HUDEP-2 (cell line): ENCODE results near the gene GALNT17.

Experiments used
- DNase-seq, 76 experiments: peaks; one replicate each; lab custom pipeline; 2025; ENCODE audit not compliant: unreplicated experiment in 76 of 76; lab: John Stamatoyannopoulos, UW

Gene GALNT17

DNA sequence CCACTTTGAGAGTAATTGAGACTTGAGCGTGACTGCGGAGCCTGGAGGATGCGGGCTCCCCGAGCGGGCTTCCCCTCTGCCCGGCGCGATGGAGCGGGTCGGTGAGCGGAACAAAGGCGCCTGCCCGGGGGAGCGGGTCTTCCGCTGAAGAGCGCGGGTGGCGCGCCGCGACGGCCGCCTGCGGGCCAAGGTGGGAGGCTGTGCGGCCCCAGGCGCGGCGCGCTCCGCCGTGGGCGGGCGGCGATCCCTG is at the start of gene GALNT17:
Gene GALNT17 (plus strand): TSS at position 18 of the 250 bp plus-strand sequence.
- DNase-seq = no peak

GRCh38 chr7:71095266-71095860 is 36.6 kb upstream of the GALNT17 start:
- DNase-seq = no peak

- no peak for DNase-seq
Measured at GRCh38 chr7:71096351-71096750, 35.6 kb upstream of the GALNT17 start.

DNA sequence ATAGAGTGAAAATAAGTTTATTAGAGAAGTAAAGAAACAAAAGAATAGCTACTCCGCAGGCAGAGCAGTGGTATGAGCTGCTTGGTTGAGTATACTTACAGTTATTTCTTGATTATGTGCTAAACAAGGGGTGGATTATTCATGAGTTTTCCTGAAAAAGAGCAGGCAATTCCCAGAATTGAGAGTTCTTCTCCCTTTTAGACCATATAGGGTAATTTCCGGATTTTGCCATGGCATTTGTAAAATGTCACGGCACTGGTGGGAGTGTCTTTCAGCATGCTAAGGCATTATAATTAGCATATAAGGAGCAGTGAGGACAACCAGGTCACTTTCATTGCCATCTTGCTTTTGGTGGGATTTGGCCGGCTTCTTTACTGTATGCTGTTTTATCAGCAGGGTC is 25.7 kb upstream of the GALNT17 start:
- DNase-seq = no peak

GRCh38 chr7:71112436-71112835 is 19.5 kb upstream of the GALNT17 start:
- DNase-seq = no peak

DNA sequence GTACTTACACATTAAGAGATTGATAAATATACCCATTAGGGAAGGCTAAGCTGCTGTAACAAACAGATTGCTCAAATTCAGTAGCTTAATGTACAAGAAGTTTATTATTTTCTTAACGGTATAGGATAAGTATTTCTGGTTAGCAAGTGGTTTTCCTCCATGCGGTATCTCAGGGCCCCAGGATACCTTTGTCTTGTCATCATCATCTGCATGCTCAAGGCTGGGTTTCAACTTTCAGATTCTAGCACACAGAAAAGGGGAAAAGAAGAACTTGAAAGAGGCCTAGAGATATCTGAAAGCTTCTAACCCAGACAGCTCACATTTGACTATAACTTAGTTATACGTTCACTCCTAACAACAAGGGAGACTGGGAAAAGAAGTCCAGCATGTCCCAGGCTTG is 11.8 kb upstream of the GALNT17 start:
- DNase-seq = no peak

DNA sequence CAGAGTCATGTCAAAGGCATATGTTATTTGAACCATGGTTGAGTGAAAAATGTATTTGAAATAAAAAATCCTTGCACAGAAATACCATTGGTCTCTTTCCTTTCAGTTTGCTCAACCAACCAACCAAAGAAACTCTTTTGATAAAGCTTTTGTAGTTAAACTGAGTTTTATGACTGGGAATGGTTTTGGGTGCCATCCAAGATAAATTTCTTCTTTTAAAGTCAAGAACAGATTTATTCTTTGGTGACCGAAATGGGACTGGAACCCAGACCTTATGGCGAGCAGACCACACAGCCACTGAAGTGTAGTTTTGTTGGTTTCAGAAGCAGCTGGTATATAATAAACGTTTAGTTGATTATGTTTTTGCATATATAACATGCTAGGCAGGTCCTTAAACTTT is 2.8 kb upstream of the GALNT17 start:
- no peak for DNase-seq

DNA sequence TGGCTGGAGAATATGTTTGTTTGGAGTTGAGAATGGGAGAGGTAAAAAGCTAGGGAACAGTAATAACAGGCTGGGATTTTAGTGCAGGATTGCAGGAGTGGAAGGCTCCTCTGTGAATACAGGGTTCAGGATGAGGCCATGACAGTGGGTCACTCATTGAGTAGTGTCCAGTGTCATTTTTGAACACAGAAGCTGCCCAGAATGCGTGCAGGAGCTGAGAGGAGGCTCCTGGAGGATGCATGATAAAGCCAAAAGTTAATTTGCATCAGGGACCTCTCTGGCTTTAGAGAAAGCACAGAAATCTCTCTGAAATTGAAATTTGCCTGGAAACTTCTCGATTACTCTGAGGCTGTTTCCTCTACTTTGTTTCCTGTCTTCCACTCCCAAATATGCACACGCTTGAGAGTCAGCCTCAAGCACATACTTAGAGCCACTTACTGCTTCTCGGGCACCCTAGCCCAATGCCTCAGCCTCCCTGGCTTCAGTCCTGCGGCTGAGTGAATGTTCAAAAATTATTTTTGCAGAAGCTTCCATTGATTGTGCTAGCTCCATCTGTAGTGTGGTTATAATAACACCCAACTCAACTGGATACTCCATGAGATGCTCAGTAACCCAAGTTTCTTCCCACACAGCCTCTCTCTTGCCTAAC is 1.8 kb upstream of the GALNT17 start:
- no peak for DNase-seq

- no peak for DNase-seq
Measured at GRCh38 chr7:71131256-71132126, 453 bp upstream of the GALNT17 start.

DNA sequence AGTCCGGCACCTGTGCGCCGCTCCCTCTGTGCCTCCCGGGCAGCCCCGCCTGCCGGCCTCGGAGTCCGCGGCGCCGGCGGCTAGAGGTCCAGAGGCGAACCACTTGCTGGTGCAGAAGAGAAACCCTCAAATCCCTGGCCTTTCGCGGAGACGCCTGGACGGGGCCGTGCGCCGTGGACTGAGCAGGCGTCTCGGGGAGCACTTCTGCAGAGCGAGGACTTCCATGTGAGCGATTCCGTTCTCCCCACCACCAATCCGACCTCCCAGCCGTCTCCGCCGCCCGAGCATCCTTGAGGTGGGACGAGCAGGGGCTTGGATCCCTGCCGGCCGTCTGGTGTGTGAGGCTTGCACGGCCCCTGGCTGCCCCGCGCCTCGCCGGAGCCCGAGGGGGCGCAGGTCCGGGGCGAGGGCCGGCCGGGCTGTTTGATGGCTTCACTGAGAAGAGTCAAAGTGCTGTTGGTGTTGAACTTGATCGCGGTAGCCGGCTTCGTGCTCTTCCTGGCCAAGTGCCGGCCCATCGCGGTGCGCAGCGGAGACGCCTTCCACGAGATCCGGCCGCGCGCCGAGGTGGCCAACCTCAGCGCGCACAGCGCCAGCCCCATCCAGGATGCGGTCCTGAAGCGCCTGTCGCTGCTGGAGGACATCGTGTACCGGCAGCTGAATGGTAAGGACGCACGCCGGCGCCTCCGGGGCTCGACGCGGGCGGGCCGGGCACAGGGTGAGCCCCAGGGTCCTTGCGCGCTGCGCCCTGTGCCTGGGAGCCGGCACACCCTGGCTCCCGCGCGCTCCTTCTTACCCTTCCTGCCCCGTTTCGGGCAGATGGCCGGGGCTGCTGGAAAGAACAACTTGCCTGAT is 660 bp downstream of the GALNT17 start:
- no peak for DNase-seq

GRCh38 chr7:71133232-71133622 is 1.3 kb downstream of the GALNT17 start:
- no peak for DNase-seq

GRCh38 chr7:71133856-71134255 is 1.9 kb downstream of the GALNT17 start:
- DNase-seq = peak in 1 of 76 experiments; percentile 0

DNA sequence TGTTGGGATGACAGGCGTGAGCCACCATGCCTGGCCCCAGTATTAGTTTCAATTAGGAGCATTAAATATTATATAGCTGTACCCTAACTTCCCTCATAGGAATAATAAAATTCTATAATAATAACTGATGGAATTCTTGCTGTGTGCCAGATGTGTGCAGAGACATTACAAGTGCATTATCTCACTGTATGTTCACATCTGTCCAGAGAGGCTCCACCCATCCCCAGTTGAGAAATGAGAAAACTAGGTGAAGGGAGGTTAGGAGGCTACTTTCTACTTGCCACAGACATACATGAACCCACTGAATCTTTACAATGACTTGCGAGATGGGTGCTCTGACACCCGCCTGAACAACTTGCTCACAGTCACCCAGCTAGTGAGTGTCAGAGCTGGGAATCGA is 3.2 kb downstream of the GALNT17 start:
- no peak for DNase-seq

- no peak for DNase-seq
Measured at GRCh38 chr7:71135663-71136062, 3.7 kb downstream of the GALNT17 start.

DNA sequence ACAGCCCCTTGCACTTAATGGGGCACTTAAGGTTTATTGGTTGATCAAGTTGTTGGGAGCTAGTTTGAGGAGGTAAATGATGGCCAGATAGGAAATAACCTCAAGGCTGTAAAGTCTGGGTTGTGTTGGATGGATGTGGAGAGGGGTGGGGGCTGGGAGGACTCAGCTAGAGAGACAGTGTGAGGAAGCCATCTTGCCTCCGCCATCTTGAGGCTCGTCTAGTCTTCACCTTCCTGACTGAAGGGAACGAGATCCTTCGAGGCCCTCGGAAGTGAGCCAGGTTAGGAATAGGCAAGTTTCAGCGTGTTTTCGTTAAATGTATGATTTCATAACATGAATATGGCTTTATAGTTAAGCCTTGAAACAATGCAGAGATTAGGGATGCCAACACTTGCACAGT is 5.5 kb downstream of the GALNT17 start:
- DNase-seq = no peak

GRCh38 chr7:71140264-71140663 is 8.3 kb downstream of the GALNT17 start:
- DNase-seq = no peak

DNA sequence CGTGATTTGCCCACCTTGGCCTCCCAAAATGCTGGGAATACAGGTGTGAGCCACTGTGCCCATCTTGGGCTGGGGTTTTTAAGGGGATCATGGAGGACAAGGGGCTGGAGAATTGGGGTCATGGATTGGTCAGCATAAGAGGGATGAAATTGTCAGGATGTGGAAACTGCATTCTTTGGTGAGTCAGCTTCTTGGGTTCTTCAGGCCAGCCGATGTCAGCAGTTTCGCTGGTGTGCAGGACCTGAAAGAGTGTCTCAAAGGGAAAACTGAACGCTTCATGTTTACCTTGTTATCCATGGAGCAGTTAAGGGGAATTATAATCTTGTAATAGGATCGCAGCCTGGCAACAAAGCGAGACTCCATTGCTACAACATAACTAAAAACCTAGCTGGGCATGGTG is 13.0 kb downstream of the GALNT17 start:
- DNase-seq = no peak

GRCh38 chr7:71145906-71146901 is 14.3 kb downstream of the GALNT17 start:
- no peak for DNase-seq

- no peak for DNase-seq
Measured at GRCh38 chr7:71148098-71148497, 16.2 kb downstream of the GALNT17 start.

- DNase-seq = no peak
Measured at GRCh38 chr7:71155236-71155635, 23.3 kb downstream of the GALNT17 start.
